ENCODE data around the gene TMEM232. TPM values are rescaled to one million over a fixed set of nuclear protein-coding genes. Genes with fewer than 3 reads are reported as not detected.
A peak's percentile ranks its signal among the peaks of the same experiment; 100 is the strongest.

TMEM232 gene
- 1 to 10 TPM; 3.9 to 4.2 TPM for total RNA-seq
- polyA plus RNA-seq (2013, experiment 1 of 2): 1.9 TPM
- 1.2 TPM for polyA plus RNA-seq (2013, experiment 2 of 2)
- long read RNA-seq, experiment 1, partial matches to known transcripts: 1 of 1 reads
- long read RNA-seq, experiment 1, other reads (novel, unspliced or antisense): 0 of 1 reads
- long read RNA-seq, experiment 2, partial matches to known transcripts: 0 of 7 reads
- long read RNA-seq, experiment 2, other reads (novel, unspliced or antisense): 7 of 7 reads
- long read RNA-seq, experiment 3, partial matches to known transcripts: 1 of 8 reads
- long read RNA-seq, experiment 3, other reads (novel, unspliced or antisense): 7 of 8 reads
- long read RNA-seq, experiment 4, partial matches to known transcripts: 0 of 2 reads
- long read RNA-seq, experiment 4, other reads (novel, unspliced or antisense): 2 of 2 reads

- Mint-ChIP-seq H3K27me3 (ENCODE audit: insufficient read depth) (no peaks in the 10 kb centered on the region), H3K4me1 (no peaks in the 10 kb centered on the region), H3K9me3 (no peaks in the 10 kb centered on the region), H3K27ac (peak within 1 kb of the TSS; percentile 37), H3K4me3 (peak within 1 kb of the TSS; percentile 68), H3K36me3 (ENCODE audit: low read depth) (no peaks in the 10 kb centered on the region)
- Histone ChIP-seq H3K9me3 (ENCODE audit: control insufficient read depth, low read length) (no peaks in the 10 kb centered on the region), H3K4me1 (ENCODE audit: control insufficient read depth, insufficient read depth, low read length) (no peaks in the 10 kb centered on the region), H3K27me3 (ENCODE audit: control insufficient read depth, insufficient read depth, low read length, poor library complexity, severe bottlenecking) (no peaks in the 10 kb centered on the region), H3K4me3 (ENCODE audit: low read length) (peak within 1 kb of the TSS; percentile 66), H3K9ac (ENCODE audit: extremely low read depth, low read length, poor library complexity, severe bottlenecking) (no peak within 1 kb of the TSS), H3K27ac (ENCODE audit: low read depth, low read length) (no peak within 1 kb of the TSS), H3K36me3 (ENCODE audit: control insufficient read depth, insufficient read depth, low read length) (no peaks in the 10 kb centered on the region)
- TF ChIP-seq CTCF (conservative IDR thresholded peaks at IDR 0.05): no peak
- DNase-seq: peak; percentile 92
- 63 to 91% methylated on average over 12 to 17 of the region's 17 CpGs for WGBS, 2 experiments (ENCODE audit: insufficient coverage in 1 of 2, insufficient read length in 1 of 2)
Observed at GRCh38 chr5:110726249-110727024, at the start of gene TMEM232. Gene TMEM232, minus strand, starts transcription at chr5:110726671. Its CDS starts 59,319 bp downstream, at chr5:110667352.

- no peak overlapping the region for H3K27ac ChIP-seq (ENCODE audit: low read depth, low read length)
- H3K36me3 ChIP-seq (ENCODE audit: control insufficient read depth, insufficient read depth, low read length): no peaks in the 10 kb centered on the region
- H3K9ac ChIP-seq (ENCODE audit: extremely low read depth, low read length, poor library complexity, severe bottlenecking): no peak overlapping the region
- no peaks in the 10 kb centered on the region for H3K4me1 Mint-ChIP-seq
- no peaks in the 10 kb centered on the region for H3K27me3 Mint-ChIP-seq (ENCODE audit: insufficient read depth)
- no peak for TF ChIP-seq CTCF (conservative IDR thresholded peaks at IDR 0.05)
- H3K9me3 Mint-ChIP-seq: no peaks in the 10 kb centered on the region
- no peaks in the 10 kb centered on the region for H3K4me1 ChIP-seq (ENCODE audit: control insufficient read depth, insufficient read depth, low read length)
- no peak overlapping the region for H3K4me3 ChIP-seq (ENCODE audit: low read length)
- H3K9me3 ChIP-seq (ENCODE audit: control insufficient read depth, low read length): no peaks in the 10 kb centered on the region
- no peak overlapping the region for H3K4me3 Mint-ChIP-seq
- no peaks in the 10 kb centered on the region for H3K27me3 ChIP-seq (ENCODE audit: control insufficient read depth, insufficient read depth, low read length, poor library complexity, severe bottlenecking)
- no peak overlapping the region for H3K27ac Mint-ChIP-seq
- no peaks in the 10 kb centered on the region for H3K36me3 Mint-ChIP-seq (ENCODE audit: low read depth)
- DNase-seq: no peak
Observed at GRCh38 chr5:110770286-110770685, 43.8 kb upstream of the TMEM232 start.

- H3K27ac Mint-ChIP-seq: no peak overlapping the region
- Histone ChIP-seq H3K27ac (ENCODE audit: low read depth, low read length) (no peak overlapping the region), H3K4me3 (ENCODE audit: low read length) (no peak overlapping the region), H3K9ac (ENCODE audit: extremely low read depth, low read length, poor library complexity, severe bottlenecking) (no peak overlapping the region), H3K9me3 (ENCODE audit: control insufficient read depth, low read length) (no peaks in the 10 kb centered on the region), H3K4me1 (ENCODE audit: control insufficient read depth, insufficient read depth, low read length) (no peaks in the 10 kb centered on the region), H3K36me3 (ENCODE audit: control insufficient read depth, insufficient read depth, low read length) (no peaks in the 10 kb centered on the region), H3K27me3 (ENCODE audit: control insufficient read depth, insufficient read depth, low read length, poor library complexity, severe bottlenecking) (no peaks in the 10 kb centered on the region)
- no peak for DNase-seq
- no peaks in the 10 kb centered on the region for H3K27me3 Mint-ChIP-seq (ENCODE audit: insufficient read depth)
- H3K36me3 Mint-ChIP-seq (ENCODE audit: low read depth): no peaks in the 10 kb centered on the region
- H3K9me3 Mint-ChIP-seq: no peaks in the 10 kb centered on the region
- WGBS, 2 experiments (ENCODE audit: insufficient coverage in 1 of 2, insufficient read length in 1 of 2): 40% methylated on average over 3 of the region's 5 CpGs; no CpG with 5 or more reads in 1 of the 2 experiments
- TF ChIP-seq CTCF (conservative IDR thresholded peaks at IDR 0.05): no peak
- H3K4me3 Mint-ChIP-seq: no peak overlapping the region
- H3K4me1 Mint-ChIP-seq: no peaks in the 10 kb centered on the region
Observed at GRCh38 chr5:110769000-110769681, 42.7 kb upstream of the TMEM232 start.

Data from endodermal cell (in vitro differentiated cells).